NCI-H146 treated with DMSO at 0.1 percent for 48 hours (cell line): Measurements from ENCODE around the gene HK2.
"Not testable (repeated sequence)": the region's sequence is repeated elsewhere in the genome, so short reads cannot be mapped to it uniquely, and the experiment has no call there.

Experiments
- DNase-seq: peaks from one replicate; lab custom pipeline; 2025; ENCODE audit not compliant: unreplicated experiment; lab: John Stamatoyannopoulos, UW

The HK2 gene

GRCh38 chr2:74833418-74834233, at the start of gene HK2:
Gene HK2 (plus strand): TSS chr2:74834127. CDS start chr2:74834581, 454 bp downstream.
- DNase-seq = peak; percentile 76

DNA sequence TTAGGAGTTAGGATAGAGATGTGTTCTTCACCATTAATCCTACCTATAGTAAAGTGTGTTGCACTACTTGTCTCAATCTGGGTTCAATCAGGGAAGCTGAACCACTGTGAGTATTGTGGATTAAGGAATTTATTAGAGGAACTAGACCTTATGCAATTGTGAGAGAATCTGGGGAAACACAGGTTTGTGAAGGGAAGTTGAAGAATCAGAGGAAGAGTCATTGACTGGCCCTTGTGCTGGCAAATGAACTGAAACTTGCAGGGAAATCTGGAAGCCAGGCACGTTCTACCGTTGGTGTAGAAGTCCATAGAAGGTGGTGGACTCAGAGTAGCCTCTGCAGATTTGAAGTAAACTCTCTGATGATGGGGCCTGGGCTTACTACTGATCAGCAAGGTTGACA, 44.7 kb upstream of the HK2 start:
- no peak for DNase-seq

DNA sequence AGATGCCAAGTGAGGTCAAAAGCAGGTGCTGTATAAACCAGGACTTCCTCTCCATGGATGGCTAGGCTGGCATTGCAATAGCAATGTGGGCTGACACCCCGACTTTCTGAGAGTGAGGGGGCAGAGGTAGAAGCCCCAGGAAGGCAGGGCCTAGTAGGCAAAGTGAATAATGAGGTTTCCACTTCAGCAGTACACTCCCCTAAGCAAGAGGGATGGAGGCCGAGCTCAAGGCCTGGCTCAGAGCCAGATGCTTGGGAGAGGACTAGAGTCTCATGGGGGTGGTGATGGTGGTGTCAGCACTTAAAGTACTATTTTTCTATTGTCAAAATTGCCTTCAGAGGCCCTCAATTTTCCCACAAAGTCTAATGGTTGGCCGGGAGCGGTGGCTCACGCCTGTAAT, 41.6 kb upstream of the HK2 start:
- no peak for DNase-seq

DNA sequence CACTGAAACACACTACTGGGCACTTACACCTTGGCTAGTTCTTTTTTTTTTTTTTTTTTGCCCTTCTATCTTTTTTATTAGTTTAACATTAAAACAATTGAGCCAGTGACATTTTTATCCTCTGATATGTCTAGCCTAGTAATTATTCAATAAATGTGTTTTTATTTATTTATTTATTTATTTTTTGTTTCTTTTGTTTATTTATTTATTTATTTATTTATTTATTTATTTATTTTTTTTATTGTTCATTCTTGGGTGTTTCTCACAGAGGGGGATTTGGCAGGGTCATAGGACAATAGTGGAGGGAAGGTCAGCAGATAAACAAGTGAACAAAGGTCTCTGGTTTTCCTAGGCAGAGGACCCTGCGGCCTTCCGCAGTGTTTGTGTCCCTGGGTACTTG, 39.0 kb upstream of the HK2 start:
- DNase-seq = not testable (repeated sequence)

- DNase-seq = no peak
Observed at GRCh38 chr2:74806355-74806839, 27.5 kb upstream of the HK2 start.

- no peak for DNase-seq
Observed at GRCh38 chr2:74806920-74807319, 27.0 kb upstream of the HK2 start.

GRCh38 chr2:74812787-74813590, 20.9 kb upstream of the HK2 start:
- DNase-seq = no peak

- DNase-seq = no peak
Observed at GRCh38 chr2:74814102-74814501, 19.8 kb upstream of the HK2 start.

DNA sequence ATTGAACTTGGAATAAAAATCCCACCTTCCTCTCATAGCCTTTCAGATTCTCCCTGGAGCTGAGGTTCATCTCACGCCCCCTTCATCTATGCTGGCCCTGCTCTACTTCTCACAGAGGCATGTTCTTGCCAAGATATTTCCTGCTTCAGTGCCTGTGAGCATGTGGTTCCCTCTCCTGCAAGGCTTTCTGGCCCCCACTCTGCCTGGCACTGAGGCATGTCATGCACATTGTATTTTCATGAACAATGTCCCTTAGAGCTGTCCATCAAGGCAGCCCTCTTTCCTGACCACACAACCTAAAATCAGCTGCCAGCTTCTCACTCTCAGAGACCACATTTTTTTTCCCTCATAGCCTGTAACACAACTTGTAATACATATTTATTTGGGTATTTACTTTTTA, 18.0 kb upstream of the HK2 start:
- no peak for DNase-seq

DNA sequence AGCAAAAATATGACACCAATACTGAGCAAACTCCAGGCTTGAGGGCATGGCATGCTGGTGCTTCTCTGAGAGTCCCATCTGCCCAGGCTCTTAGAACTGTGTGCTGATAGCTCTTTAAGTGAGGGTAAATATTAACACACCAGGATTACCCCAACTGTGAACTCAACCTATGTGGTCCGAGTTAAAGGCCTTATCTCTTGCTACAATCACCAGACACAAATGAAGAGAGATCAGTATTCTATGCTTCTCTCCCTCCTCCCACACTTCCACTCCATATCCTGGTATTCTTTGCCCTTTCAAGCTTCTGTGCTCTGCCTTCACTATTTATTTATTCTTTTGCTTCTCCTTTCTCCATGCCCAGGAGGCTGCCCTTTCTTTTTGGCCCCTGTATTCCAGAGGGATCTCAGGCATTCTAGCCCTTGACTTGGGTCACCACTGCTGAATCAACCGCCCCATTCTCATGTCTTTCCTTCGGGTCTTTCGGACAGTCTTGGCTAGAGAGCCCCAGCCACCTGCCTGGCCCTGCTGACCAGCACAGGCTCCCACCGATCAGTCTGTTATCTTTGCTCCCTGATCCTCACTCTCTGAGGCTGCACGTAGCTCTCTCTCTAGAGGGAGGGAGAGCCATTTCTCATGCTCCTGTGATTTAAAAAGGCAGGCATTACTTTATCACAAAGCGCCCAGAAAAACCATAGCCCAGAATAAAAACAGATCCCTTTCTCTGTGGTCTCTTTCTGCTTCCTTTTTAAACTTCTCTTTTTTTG, 17.2 kb upstream of the HK2 start:
- DNase-seq = peak; percentile 90

DNA sequence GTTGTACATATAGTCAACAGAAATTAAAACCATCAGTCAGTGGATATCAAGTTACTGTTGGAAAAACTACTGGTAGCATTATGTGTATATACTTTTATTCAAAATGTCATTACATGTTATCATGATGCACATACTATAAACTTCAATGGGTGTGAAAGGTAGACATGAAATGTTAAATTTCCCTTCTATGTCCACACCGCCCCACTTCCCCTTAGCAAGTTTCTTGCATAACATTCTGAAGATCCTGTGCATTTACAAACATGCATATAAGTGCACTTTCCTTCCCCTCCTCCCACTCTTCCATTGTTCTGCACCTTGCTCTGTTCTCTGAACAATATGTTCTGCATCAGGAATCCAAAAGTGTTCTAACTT, 16.6 kb upstream of the HK2 start:
- no peak for DNase-seq

- no peak for DNase-seq
Observed at GRCh38 chr2:74819702-74820101, 14.2 kb upstream of the HK2 start.

DNA sequence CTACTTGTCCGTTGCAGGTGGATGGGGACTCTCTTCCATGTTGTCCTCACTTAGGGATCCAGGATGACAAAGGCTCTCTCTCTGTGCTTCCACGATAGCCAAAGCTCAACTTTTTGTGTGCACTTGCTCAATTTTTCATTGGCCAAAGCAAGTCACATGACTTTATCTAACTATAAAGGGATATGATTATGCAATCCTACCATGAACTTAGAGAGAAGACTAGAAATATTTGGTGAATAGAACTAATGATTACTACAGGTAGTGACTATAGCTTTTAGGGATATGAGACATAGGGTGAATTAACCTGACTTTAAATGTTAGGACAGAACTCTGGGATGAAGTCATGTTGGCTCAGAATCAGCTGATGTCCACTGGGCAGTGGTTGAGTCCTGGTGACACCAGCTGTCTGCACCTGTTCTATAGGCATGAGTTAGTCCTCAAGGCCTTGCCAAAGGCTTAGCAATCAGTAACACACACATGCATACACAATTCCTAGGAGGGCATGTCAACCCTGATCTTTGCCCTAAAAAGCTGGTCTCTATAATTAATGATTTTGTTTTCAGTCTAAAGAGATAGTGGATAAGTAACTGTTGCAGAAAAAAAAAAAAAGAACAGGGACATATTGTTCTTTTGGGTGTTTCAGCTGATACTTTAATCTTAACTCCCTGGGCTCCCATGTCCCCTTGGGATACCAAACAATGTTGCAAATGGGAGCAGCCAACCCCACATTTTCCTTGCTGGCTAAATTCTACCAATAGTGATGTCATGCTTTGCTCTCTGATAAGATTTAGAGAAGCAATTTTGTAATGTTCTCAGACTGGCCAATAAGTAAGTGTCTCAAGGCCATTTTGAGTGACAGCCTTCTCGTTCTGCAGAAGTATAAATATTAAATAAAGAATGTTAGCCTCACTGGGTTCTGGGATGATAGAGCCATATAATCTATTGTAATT, 12.5 kb upstream of the HK2 start:
- DNase-seq = no peak

- DNase-seq = no peak
Observed at GRCh38 chr2:74822771-74823566, 11.0 kb upstream of the HK2 start.

DNA sequence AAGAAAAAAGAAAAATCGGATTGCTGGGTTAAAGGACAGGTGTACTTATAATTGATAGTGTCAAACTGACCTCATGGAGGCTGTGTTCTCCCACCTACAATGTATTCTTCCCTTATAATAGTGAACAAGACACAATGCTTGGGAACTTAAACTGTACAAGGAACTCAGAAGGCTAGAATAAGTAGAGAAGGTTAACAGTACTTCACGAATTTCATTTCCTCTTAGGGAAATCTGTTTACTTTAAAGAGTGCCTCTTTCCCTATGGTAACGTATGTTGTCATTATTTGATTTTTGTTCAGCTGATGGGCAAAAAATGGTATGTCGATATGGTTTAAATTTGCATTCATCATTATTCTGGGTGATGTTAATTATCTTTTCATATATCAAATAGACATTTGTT, 9.2 kb upstream of the HK2 start:
- no peak for DNase-seq

DNA sequence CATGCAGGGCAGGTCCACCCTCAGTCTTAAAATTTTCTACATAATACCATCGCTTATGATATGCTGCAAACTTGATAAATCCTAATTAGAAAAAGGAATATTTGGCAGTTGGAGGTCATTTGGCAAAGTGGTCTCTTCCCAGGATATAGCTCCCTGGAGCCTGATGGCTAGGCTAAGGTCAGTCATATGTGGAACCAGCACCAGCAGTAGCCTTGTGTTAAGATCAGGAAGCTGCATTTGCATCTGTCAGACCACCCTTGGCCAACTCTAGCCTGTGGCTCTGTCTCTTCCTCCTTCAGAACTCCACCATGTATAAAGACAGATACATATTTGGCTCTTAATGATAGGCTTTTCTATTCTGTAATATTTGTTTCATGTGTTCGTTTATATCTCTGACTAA, 5.4 kb upstream of the HK2 start:
- DNase-seq = no peak

GRCh38 chr2:74831693-74832530, 2.0 kb upstream of the HK2 start:
- DNase-seq = no peak

- DNase-seq = not testable (repeated sequence)
Observed at GRCh38 chr2:74834234-74834791, 386 bp downstream of the HK2 start.
